GM19193 (cell line): ENCODE data around the gene PLN.

Source experiments
- POLR2A ChIP-seq: IDR thresholded peaks from 4 replicates; pipeline ENCODE4 v1.6.1; 2011; ENCODE audit not compliant: insufficient read depth, insufficient read length; ENCODE audit errors: extremely low read depth

PLN gene

DNA sequence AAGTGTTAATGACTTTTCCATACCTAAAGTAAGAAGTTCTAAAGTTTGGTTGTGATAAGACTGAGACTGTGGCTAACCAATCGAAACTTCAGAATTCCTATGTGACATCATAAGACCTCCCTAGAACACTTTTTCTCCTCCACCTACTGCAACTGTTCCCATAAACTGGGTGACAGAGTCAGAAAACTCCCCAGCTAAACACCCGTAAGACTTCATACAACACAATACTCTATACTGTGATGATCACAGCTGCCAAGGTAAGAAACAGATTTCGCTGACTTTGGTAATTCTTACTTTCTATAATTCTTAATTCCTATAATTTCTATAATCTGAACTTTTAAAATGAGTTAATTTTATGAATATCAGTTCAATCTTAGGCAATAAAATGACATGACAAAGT is at the start of gene PLN:
TSS of gene PLN (plus strand) at position 161 of the 400 bp plus-strand sequence. CDS start 10,626 bp downstream, outside the sequence.
- no peak for TF ChIP-seq POLR2A

DNA sequence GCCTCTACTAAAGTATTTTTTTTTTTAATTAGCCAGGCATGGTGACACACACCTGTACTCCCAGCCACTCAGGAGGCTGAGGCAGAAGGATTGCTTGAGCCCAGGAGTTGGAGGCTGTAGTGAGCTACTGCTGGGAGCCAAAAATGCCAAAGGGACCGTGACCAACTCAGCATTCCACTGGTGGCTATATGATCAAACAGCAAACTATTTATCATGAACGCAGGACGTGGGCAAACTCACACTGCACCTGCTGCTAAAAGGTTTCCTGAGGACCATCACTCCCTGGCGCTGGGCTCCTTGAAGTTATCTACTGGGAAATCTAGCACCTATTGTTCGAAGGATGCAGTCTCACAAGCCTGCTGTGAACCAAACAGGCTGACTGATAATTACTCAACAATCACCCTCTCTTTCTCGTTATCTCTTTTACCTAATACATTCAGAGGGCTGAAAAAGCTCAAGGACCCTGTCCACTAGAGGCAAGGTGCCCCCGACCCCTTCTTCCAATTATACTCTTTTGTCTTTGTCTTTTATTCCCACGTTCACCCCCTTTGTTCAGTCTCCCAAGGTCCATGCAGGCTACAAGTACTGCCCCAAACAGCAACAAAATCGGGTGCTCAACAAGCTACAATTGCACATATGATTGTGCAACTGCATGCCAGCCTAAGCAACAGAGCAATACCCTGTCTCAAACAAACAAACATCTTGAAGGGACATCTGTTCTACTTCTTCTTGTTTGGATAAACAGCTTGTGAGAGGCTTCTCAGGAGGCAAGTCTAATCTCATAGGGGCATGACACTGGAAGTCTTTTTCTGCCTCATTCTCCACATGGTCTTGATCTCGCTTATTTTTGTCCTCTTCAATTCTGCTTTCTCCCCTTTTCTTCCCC is 47.7 kb upstream of the PLN start:
- TF ChIP-seq POLR2A, result no peak

DNA sequence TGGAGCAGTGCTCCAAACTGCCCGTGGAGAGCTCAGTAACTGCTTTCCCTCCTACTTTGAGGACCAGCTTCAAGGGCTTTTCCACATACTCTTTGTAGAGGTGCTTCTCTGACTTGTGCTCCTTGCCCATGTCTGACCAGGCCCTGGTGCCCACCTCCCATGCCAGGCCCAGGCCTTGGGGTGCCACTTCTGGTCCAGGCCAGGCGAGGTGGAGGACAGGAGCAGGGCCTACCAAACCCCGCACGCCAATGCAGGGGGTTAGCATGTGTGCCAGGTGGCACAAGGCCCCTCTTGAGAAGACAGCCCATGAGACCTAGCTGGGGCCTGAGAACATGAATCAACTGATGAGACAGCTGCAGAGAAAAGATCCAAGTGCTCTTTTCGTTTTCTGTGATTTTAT is 47.0 kb upstream of the PLN start:
- no peak for TF ChIP-seq POLR2A

DNA sequence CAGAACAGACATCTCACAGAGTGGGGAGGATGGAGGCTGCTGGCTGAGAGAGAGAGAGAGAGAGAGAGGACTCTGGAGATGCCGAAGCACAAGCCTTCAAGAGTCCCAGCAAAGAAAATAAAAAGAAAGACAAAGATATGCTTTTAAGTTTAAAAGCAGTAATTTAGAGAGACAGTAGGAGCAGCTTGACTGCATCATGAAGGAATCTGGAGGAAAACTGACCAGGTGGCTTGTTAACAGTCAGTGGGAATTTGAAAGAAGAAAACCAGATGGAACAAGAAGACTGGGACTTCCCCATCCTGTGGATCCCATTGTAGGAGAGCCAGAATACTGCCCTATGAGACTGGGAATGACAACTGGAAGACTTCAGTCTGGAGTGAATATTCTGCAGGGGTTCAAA is 46.3 kb upstream of the PLN start:
- TF ChIP-seq POLR2A, result no peak

DNA sequence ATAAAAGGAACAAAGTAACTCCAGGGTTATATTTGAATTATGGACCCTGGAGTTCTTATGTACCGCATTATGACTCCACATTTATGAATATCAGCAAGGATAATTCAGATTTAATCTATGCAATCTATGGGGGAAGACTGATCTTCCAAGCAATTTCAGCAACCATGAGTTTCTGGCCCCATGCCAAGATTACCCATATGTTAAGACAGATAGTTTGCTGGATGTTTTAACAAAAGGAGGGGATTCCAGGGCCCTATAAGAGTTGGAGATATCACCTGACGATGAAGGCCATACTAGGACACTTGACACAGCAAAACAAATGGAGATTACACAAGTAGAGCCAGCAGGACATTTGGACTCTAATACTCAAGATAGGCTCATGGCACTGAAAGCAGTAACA is 45.9 kb upstream of the PLN start:
- no peak for TF ChIP-seq POLR2A

DNA sequence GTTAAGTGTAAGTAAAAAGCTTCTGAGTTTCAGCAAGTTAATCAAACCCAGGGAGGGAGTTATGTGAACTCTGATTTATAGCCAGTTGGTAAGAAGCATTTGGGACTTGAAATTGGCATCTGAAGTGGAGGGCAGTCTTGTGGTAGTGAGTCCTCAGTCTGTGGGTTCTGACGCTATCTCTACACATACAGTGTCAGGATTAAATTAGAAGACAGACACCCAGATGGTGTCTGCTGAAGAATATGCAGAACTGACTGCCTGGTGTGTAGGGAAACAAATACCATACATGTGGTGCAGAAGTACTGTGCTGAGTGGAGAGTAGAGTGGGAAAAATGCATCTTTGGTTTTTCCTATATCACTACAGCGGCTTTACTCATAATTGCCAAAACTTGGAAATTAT is 43.5 kb upstream of the PLN start:
- no peak for TF ChIP-seq POLR2A

DNA sequence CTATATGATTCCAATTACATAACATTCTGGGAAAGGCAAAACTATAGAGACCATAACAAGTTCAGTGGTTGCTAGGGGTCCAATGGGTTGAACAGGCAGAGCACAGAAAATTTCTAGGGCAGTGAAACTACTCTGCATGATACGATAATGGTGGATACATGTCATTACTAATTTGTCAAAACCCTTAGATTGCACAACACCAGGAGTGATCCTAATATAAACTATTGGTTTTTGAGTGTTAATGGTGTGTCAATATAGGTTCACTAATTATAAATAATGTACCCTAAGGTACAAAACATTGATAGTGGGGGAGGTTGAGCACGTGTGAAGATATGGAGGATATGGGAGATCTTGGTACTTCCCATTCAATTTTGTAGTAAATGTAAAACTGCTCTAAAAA is 42.4 kb upstream of the PLN start:
- no peak for TF ChIP-seq POLR2A

DNA sequence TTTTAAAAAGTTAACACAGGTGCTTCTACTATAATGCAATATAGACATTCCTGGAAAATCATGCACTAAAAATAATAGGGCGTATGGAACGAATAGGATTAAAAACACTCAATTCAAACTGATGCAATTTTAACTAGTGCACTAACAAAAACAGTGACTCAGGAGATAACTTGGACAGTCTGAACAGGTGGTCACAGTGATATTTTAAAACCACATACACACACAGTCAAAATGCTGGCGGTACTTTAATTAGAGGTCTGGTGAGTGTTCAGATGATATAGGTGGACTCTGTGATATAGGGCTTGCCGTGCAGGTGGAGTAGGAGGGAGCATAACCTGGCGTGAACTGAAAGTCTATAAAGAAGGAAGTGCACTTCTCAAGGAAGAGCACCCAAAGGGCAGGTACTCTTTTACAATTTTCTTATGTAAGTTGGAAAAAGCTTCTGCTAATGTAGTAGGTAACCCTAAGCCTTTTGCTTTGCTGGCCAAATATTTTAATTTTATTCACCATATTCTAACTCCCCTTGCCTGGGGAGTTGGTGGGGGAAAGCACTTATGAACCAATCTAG is 41.9 kb upstream of the PLN start:
- TF ChIP-seq POLR2A, result no peak

DNA sequence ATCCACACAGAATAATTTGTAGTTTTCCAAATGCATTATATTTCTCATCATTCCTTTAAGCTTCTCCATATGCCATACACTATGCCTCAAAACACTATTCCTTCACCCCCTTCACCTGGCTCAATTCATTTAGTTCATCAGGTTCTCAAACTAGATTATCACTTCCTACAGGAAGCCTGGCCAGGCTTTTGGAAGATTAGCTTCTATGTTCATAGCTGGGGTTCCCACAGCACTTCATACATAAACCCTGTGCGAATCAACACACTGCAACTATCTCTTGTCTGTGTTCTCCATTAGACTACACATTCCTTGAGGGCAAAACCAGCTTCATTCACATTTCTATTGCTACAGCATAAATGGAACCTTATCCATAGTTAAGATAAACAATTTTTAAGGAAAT is 40.5 kb upstream of the PLN start:
- no peak for TF ChIP-seq POLR2A

DNA sequence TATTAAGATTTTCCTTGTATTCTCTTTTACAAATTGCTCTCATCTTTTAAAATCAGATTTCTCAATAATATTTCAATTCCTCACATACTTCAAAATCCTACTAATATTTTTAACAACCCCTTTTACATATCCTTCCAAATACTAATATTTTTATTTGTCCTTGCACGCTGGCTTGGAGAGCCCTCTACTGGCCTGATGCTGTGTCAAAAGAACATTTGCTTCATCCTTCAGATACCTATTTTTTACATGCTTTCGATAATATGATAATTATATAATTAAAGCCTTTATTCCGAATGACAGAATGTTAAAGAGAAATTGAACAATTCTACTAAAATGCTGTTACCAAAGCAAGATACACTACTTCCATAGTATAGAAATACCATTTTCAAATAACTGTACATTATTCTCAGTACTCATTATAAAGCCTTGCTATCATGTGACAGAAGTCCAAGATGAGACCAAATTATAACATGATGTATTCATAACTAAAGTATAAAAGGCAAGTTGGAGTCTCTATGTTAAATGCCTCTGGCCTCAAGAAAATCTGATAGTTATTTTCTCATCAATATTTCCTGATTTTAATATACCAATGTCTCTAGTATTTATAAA is 39.0 kb upstream of the PLN start:
- no peak for TF ChIP-seq POLR2A

DNA sequence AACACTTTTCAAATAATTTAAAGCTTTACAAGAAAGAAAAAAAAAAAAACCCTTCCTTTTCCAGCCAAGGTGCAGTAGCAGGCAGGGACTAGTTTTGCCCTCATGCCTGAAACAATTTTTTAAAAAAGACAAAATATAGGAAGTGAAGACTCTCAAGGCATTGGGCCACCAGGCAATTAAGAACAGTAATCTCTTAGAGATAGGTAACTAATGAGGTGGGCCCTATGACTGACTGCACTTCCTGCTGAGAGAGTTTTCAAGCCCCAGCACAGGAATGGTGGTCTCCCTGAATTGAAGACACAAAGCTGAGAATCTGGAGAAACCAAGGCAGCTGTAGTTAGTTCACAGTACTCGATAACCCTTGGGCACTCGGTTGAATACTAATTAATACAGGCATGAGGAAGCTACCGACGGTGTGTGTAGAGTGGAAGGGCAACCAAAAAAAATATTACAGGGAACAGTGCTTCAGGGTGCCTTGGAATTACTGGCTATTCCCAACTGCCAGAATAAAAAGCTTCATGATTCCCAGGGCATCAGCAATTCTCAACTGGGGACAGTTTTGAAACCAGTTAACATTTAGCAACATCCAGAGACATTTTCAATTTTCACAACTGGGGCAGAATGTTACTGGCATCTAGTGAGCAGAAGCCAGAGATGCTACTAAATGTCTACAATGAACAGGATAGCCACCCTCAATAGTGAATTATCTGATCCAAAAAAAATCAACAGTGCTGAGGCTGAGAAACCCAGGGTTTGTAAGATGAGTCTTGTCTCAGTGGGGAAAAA is 36.0 kb upstream of the PLN start:
- TF ChIP-seq POLR2A, result no peak

DNA sequence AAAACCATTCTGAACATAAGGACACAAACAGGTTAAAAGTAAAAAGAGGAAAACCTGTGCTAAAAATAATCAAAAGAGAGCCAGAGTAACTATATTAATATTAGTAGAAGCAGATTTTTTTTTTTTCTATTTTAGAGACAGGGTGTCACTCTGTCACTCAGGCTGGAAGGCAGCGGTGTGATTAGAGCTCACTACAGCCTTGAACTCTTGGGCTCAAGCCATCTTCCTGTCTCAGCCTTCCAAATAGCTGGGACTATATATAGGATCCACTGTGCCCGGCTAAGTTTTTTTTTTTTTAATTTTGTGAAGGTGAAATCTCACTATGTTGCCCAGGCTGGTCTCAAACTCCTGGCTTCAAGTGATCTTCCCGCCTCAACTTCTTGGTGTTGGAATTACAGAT is 33.4 kb upstream of the PLN start:
- no peak for TF ChIP-seq POLR2A

DNA sequence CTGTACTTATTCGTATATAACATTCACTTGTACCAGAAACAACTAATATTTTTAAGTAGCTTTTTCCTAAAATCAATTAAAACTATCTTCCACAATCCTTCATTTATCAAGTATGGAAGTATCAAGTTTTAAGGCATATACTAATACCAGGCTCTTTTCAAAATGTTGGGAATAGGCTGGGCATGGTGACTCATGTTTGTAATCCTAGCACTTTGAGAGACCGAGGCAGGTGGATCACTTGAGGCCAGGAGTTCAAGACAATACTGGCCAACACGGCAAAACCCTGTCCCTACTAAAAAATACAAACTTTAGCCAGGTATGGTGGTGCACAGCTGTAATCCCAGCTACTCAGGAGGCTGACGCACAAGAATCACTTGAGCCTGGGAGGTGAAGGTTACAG is 25.7 kb upstream of the PLN start:
- no peak for TF ChIP-seq POLR2A

DNA sequence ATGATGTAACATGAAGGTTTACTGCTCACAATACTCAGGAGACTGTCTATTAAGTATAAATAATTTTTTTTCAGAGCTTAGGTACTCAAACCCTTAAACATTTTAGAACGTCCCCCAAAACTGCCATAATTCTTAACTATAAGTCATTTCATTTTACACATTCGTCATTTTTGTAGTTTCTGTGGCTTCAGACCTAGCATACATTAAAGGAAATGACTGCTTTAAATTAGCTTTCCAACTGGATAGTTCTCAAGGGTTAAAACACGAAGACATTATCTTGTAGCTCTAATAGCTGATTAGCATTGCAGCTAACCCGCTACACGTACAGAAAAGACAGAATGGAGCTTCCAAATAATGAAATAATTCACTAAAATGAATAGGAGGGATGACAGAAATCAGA is 24.9 kb upstream of the PLN start:
- TF ChIP-seq POLR2A, result no peak

DNA sequence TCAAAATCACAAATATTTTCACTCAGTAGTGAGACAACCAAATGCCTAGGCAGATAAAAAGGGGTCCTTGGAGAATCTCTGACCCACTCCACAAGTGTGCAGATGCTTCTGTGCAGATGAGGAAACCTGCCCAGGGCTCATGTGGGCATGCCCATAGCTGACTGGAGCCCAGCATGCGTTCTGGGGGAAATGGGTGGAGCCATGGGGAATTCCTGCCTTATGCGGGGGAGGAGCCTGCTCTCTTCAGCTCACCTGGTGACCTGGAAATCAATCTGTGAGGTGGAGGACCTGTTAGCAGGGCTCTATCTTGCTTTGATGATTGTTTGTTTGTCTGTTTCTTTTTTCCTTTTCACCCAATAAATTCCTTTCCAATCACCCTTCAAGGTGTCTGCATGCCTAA is 23.4 kb upstream of the PLN start:
- TF ChIP-seq POLR2A, result no peak
